Endothelial cell of umbilical vein (primary cell): ENCODE data around the gene TCIRG1. TPM values are rescaled to one million over a fixed set of nuclear protein-coding genes. Genes with fewer than 3 reads are reported as not detected.
A peak's percentile ranks its signal among the peaks of the same experiment; 100 is the strongest.

ENCODE experiments used
- BruUV-seq: library from RNA; stranded (reverse); fragments of 400-500 nt; replicated peaks from 2 replicates; lab custom pipeline; 2021; lab: Mats Ljungman, UMichigan
- CTCF ChIA-PET: fragments of 300-600, 350-600 bp; sonication (Branson Sonifier 250); formaldehyde crosslinking; loops from one replicate; lab custom pipeline; 2021; ENCODE audit warnings: antibody characterized with exemption, inconsistent platforms; lab: Charles Lee
- POLR2A ChIA-PET: fragments of 300-600, 350-600 bp; sonication (Branson Sonifier 250); formaldehyde crosslinking; loops from one replicate; lab custom pipeline; 2021; ENCODE audit warnings: antibody characterized with exemption, inconsistent platforms; lab: Charles Lee
- DNase-seq: peaks from one replicate; pipeline ENCODE4 v3.0.0-alpha.2; 2011; ENCODE audit warnings: low read depth, low spot score
- FAIRE-seq: peaks from 2 replicates; lab custom pipeline; 2011; peaks lifted over from hg19 to GRCh38; lab: Jason Lieb, UNC
- H2AFZ ChIP-seq: 2 replicates; pipeline ENCODE4 v1.6.0; 2012; ENCODE audit warnings: low read depth, low read length, control low read depth, inconsistent platforms
- H3K27ac ChIP-seq: 2 replicates; pipeline ENCODE4 v1.5.1; 2011; ENCODE audit warnings: low read depth, mild to moderate bottlenecking, control low read depth, low read length, moderate library complexity; ENCODE audit not compliant: insufficient read depth
- H3K27me3 ChIP-seq, 2 experiments: 2 replicates each; pipeline versions ENCODE4 v1.6.0 to v1.6.1; 2011; ENCODE audit warnings: low read length in 2 of 2, mixed read lengths in 1 of 2; ENCODE audit not compliant: control insufficient read depth in 2 of 2, insufficient read depth in 2 of 2
- H3K36me3 ChIP-seq, 2 experiments: 2 replicates in 1 of 2; 3 replicates in 1 of 2; pipeline ENCODE4 v1.5.1; 2011; ENCODE audit warnings: low read length in 2 of 2, mild to moderate bottlenecking in 1 of 2, moderate library complexity in 1 of 2; ENCODE audit not compliant: control insufficient read depth in 2 of 2, insufficient read depth in 2 of 2; ENCODE audit errors: extremely low read depth in 1 of 2
- H3K4me1 ChIP-seq: 3 replicates; pipeline ENCODE4 v1.5.1; 2011; ENCODE audit warnings: mild to moderate bottlenecking, low read length; ENCODE audit not compliant: control insufficient read depth, insufficient read depth; ENCODE audit errors: extremely low read depth
- H3K4me2 ChIP-seq: 2 replicates; pipeline ENCODE4 v1.6.1; 2011; ENCODE audit warnings: low read length, control low read depth, mixed read lengths; ENCODE audit not compliant: insufficient read depth
- H3K4me3 ChIP-seq, 3 experiments: fragments of 200-600 bp in 1 of 3; sonication (generic), shearing (Covaris generic) in 1 of 3; replicated peaks in 1 of 3; 2 replicates each; pipeline ENCODE4 v1.5.1; 2011 to 2016; ENCODE audit warnings: control low read depth in 3 of 3, low read length in 3 of 3, mild to moderate bottlenecking in 2 of 3, inconsistent platforms in 1 of 3, low read depth in 1 of 3, moderate library complexity in 1 of 3; ENCODE audit not compliant: insufficient read depth in 1 of 3
- H3K79me2 ChIP-seq: 2 replicates; pipeline ENCODE4 v1.6.0; 2012; ENCODE audit warnings: low read length, inconsistent platforms; ENCODE audit not compliant: control insufficient read depth, insufficient read depth
- H3K9ac ChIP-seq: replicated peaks from 2 replicates; pipeline ENCODE3; 2011; ENCODE audit warnings: low read length, control low read depth; ENCODE audit not compliant: insufficient read depth; ENCODE audit errors: extremely low read depth
- H3K9me1 ChIP-seq: replicated peaks from 3 replicates; pipeline ENCODE4 v1.6.0; 2011; ENCODE audit warnings: mild to moderate bottlenecking, low read length; ENCODE audit not compliant: control insufficient read depth, insufficient read depth; ENCODE audit errors: extremely low read depth
- H3K9me3 ChIP-seq: replicated peaks from 2 replicates; pipeline ENCODE4 v1.5.1; 2012; ENCODE audit warnings: low read length, inconsistent platforms; ENCODE audit not compliant: control insufficient read depth, insufficient read depth
- H4K20me1 ChIP-seq: replicated peaks from 2 replicates; pipeline ENCODE3; 2011; ENCODE audit warnings: mild to moderate bottlenecking, low read length; ENCODE audit not compliant: control insufficient read depth, insufficient read depth; ENCODE audit errors: extremely low read depth
- EZH2 ChIP-seq: IDR thresholded peaks from 2 replicates; pipeline ENCODE4 v1.6.1; 2012; ENCODE audit warnings: borderline replicate concordance, low read depth, mild to moderate bottlenecking, moderate library complexity, low read length, inconsistent platforms; ENCODE audit not compliant: severe bottlenecking
- FOS ChIP-seq: IDR thresholded peaks from 2 replicates; pipeline ENCODE4 v1.6.1; 2011; ENCODE audit warnings: mild to moderate bottlenecking, low read length, moderate library complexity, borderline replicate concordance; ENCODE audit not compliant: insufficient read depth
- GATA2 ChIP-seq: IDR thresholded peaks from 2 replicates; pipeline ENCODE4 v1.7.0; 2011; ENCODE audit warnings: low read depth, mild to moderate bottlenecking, moderate library complexity, mixed read lengths, low read length; ENCODE audit not compliant: insufficient read length, insufficient read depth
- JUN ChIP-seq: IDR thresholded peaks from 2 replicates; pipeline ENCODE4 v1.6.1; 2011; ENCODE audit warnings: borderline replicate concordance, low read depth; ENCODE audit not compliant: insufficient read length, insufficient read depth
- MYC ChIP-seq: IDR thresholded peaks from one replicate; pipeline ENCODE4 v1.6.1; 2011; ENCODE audit warnings: mild to moderate bottlenecking, low read depth, low read length
- POLR2A ChIP-seq: IDR thresholded peaks from 2 replicates; pipeline ENCODE4 v1.6.1; 2012; ENCODE audit warnings: low read depth, mild to moderate bottlenecking, control low read depth, low read length
- POLR2AphosphoS5 ChIP-seq: IDR thresholded peaks from 2 replicates; pipeline ENCODE4 v1.6.1; 2012; ENCODE audit warnings: low read depth, mild to moderate bottlenecking, control low read depth, low read length, moderate library complexity; ENCODE audit not compliant: insufficient read depth
- dilution Hi-C: fragments of 300-500 bp; cut with MboI; formaldehyde crosslinking; loops from one replicate; pipeline ENCODE4 v1.15.0; 2019; ENCODE audit warnings: low sequenced_read_pairs; ENCODE audit not compliant: extremely low pct_ligation_motif_present
- intact Hi-C: fragments of 100-400 bp; cut with micrococcal nuclease; formaldehyde crosslinking; loops from one replicate; pipeline ENCODE4 v1.10.0; 2022
- polyA plus RNA-seq, 4 experiments: library from polyadenylated mRNA; depleted of rRNA in 3 of 4; stranded (reverse) in 3 of 4; unstranded in 1 of 4; fragments of >200 nt; gene quantifications; 2 replicates each; pipeline versions ENCODE4 v1.2.1 to v1.2.3, GENCODE V29; 2011 to 2012; ENCODE audit warnings: missing spikeins in 1 of 4
- total RNA-seq: library from RNA; stranded (reverse); gene quantifications from 2 replicates; pipeline ENCODE4 v1.2.3, GENCODE V29; 2021
- TF ChIP-seq, protein P1 (sequence below), 2 donors: IDR thresholded peaks; 1 replicate in 1 of 2; 2 replicates in 1 of 2; pipeline ENCODE4 v1.5.1; 2011; ENCODE audit warnings: low read length in 2 of 2, mild to moderate bottlenecking in 2 of 2, moderate library complexity in 2 of 2, control low read depth in 1 of 2, inconsistent platforms in 1 of 2, low read depth in 1 of 2; ENCODE audit not compliant: insufficient read depth in 1 of 2; ENCODE audit errors: extremely low read depth in 1 of 2
- TF ChIP-seq, protein P2 (sequence below): IDR thresholded peaks from 2 replicates; pipeline ENCODE4 v1.6.1; 2011; ENCODE audit not compliant: insufficient read depth, insufficient read length

TCIRG1 gene
- total and polyA plus RNA-seq, 2 donors (not counting 3 experiments of a cell fraction or from before 2014, with no cell fraction given), result 134 to 183 TPM

DNA sequence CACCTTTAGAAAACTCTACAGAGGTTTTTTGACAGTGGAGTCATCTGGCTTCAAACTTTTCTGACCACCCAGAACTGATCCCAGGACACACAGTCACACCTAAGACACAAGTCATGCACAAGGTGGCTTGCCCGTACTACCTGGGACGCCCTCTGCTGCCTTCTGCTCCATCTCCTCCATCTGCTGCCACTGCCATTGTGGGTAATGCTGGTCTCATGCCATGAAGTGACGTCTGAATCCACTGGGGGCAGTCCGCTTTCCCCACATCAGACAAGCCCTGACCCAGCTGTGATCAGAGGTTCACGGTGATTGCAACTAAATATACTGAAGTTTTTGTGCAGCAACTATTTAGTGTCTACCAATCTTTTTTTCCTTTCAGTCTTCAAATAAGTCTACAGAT, 13.8 kb upstream of the TCIRG1 start:
- no peak for DNase-seq
- dilution Hi-C loops (no loop called here), intact Hi-C loops (no loop called here)
- ChIA-PET CTCF (no interaction called here), POLR2A (no interaction called here)
- Histone ChIP-seq H3K27me3 (no peaks in the 10 kb centered on the region), H3K4me1 (peaks cover 3% of the 10 kb centered on the region), H3K9me1 (no peaks in the 10 kb centered on the region), H2AFZ (no peak overlapping the region), H3K9ac (no peak overlapping the region), H3K4me2 (no peak overlapping the region), H3K4me3 (no peak overlapping the region), H3K27ac (no peak overlapping the region), H3K9me3 (no peaks in the 10 kb centered on the region), H3K36me3 (no peaks in the 10 kb centered on the region), H3K79me2 (no peaks in the 10 kb centered on the region), H4K20me1 (no peaks in the 10 kb centered on the region)
- FAIRE-seq, result no peak
- BruUV-seq, result no TSS peak
- no peak for TF ChIP-seq POLR2A
- TF ChIP-seq, protein P1, sequence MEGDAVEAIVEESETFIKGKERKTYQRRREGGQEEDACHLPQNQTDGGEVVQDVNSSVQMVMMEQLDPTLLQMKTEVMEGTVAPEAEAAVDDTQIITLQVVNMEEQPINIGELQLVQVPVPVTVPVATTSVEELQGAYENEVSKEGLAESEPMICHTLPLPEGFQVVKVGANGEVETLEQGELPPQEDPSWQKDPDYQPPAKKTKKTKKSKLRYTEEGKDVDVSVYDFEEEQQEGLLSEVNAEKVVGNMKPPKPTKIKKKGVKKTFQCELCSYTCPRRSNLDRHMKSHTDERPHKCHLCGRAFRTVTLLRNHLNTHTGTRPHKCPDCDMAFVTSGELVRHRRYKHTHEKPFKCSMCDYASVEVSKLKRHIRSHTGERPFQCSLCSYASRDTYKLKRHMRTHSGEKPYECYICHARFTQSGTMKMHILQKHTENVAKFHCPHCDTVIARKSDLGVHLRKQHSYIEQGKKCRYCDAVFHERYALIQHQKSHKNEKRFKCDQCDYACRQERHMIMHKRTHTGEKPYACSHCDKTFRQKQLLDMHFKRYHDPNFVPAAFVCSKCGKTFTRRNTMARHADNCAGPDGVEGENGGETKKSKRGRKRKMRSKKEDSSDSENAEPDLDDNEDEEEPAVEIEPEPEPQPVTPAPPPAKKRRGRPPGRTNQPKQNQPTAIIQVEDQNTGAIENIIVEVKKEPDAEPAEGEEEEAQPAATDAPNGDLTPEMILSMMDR (IDR thresholded peaks at IDR 0.05; ENCODE audit: extremely low read depth in 1 of 2, insufficient read depth in 1 of 2, low read depth in 1 of 2, low read length in 2 of 2), result peak in 1 of 2 donors; percentile 2

DNA sequence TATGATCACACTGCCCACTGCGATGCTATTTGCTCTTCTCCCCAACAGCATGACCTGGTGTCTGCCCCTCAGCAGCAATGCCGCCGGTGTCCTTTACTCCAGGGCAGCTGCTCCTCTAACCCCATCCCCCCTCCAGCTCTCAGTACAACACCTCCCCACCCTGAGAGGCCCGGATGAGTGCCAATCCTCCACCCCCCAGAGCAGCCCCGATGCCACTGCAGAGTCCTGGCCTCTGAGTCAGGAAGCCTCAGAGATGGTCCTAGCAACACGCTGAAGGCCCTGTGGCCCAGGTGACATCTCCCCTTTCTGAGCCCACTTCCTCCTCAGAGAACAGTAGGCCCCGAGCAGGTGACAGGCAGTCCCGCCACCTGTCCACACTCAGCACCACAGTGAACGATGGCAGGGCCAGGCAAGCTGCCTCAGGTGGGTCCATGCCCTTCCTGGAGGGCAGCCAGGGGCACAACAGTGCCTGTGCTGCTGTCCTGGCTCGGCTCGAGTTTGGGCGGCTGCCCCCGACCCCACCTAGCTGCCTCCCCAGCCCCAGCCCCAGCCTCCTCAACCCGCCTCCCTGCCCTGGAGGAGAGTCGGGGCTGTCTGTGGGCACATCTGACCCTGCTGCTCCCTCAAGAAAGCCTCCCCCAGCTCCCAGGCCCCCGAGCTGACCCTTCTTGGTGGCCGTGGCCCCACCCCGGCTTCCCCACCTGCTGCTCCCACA, 12.3 kb upstream of the TCIRG1 start:
- ChIA-PET CTCF (no interaction called here), POLR2A (no interaction called here)
- FAIRE-seq, result no peak
- no TSS peak for BruUV-seq
- TF ChIP-seq FOS (no peak), EZH2 (no peak), MYC (no peak), POLR2A (no peak), POLR2AphosphoS5 (no peak), GATA2 (no peak), JUN (no peak)
- TF ChIP-seq, protein P1 (IDR thresholded peaks at IDR 0.05; ENCODE audit: extremely low read depth in 1 of 2, insufficient read depth in 1 of 2, low read depth in 1 of 2, low read length in 2 of 2), result no peak
- TF ChIP-seq, protein P2, sequence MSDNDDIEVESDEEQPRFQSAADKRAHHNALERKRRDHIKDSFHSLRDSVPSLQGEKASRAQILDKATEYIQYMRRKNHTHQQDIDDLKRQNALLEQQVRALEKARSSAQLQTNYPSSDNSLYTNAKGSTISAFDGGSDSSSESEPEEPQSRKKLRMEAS, result no peak
- Histone ChIP-seq H3K9me1 (no peaks in the 10 kb centered on the region), H3K4me2 (no peak overlapping the region), H3K9ac (no peak overlapping the region), H3K4me3 (no peak overlapping the region), H3K79me2 (peaks cover 8% of the 10 kb centered on the region), H3K36me3 (no peaks in the 10 kb centered on the region), H3K27ac (no peak overlapping the region), H3K9me3 (no peaks in the 10 kb centered on the region), H3K27me3 (no peaks in the 10 kb centered on the region), H3K4me1 (peaks cover 9% of the 10 kb centered on the region), H4K20me1 (no peaks in the 10 kb centered on the region), H2AFZ (no peak overlapping the region)
- intact Hi-C loops (no loop called here), dilution Hi-C loops (no loop called here)
- DNase-seq, result no peak
